Fibroblast of pulmonary artery (primary cell): Measurements from ENCODE around the gene OTUD4.

ENCODE experiments used
- DNase-seq: peaks from one replicate; pipeline ENCODE4 v3.0.0-alpha.2; 2010; ENCODE audit warnings: low read depth
- H3K4me3 ChIP-seq: replicated peaks from 2 replicates; pipeline ENCODE4 v1.5.1; 2011; ENCODE audit warnings: low read depth, mild to moderate bottlenecking, control low read depth, low read length, moderate library complexity
- CTCF ChIP-seq: IDR thresholded peaks from 2 replicates; pipeline ENCODE4 v1.5.1; 2011; ENCODE audit warnings: mild to moderate bottlenecking, control low read depth, low read length, inconsistent platforms; ENCODE audit errors: missing control alignments

Gene OTUD4

GRCh38 chr4:145213245-145213644 is 32.9 kb upstream of the OTUD4 start:
- no peak overlapping the region for H3K4me3 ChIP-seq
- no peak for DNase-seq
- no peak for TF ChIP-seq CTCF

GRCh38 chr4:145207934-145208333 is 27.5 kb upstream of the OTUD4 start:
- no peak overlapping the region for H3K4me3 ChIP-seq
- no peak for TF ChIP-seq CTCF
- DNase-seq: no peak

GRCh38 chr4:145203410-145203809 is 23.0 kb upstream of the OTUD4 start:
- no peak for TF ChIP-seq CTCF
- no peak overlapping the region for H3K4me3 ChIP-seq
- DNase-seq: no peak

DNA sequence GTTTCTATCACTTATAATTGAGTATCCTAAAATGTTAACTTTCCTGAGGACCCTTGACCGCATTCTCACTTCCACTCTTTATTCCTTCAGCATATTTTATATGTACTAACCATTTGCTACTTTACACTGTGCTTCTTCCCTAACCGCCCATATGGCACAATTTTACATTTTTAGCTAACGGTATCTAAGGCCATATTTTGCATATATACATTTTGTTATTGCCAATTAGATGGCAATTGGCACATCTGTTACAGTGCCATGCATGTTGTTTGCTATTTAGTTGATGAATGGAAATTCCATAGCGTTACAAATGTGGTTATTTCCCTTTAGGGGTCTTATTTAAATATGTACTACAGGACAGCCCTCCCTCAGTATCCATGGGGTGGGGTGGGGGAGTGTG is 20.0 kb upstream of the OTUD4 start:
- H3K4me3 ChIP-seq: no peak overlapping the region
- DNase-seq: no peak
- no peak for TF ChIP-seq CTCF

DNA sequence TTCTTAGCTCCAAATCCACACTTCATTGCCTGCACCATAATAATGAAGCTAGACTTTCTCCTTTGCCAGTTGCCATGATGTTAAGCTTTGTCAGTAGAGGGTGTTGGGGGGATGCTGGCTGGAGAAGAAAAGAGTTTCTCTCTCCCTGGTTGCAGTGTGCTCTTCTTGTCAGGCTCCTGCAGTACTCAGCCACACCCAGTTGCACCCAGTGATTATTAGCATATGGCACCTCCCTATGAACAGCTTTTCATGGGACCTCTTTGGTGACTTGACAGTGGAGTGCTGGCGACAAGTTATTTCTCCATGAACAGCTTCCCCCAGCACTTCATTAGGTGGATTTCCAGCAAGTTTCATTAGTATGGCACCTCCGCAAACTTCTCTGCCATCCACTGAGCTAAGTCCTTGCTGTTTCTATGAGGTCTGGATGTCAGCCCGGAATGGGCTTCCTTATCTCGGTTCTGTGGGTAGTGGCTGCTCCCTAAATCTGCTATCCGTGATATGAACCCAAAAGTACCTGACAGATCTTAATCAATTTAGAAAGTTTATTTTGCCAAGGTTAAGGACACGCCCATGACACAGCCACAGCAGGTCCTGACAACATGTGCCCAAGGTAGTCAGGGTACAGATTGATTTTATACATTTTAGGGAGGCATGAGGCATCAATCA is 18.8 kb upstream of the OTUD4 start:
- DNase-seq: no peak
- no peak for TF ChIP-seq CTCF
- no peak overlapping the region for H3K4me3 ChIP-seq

- DNase-seq: no peak
- H3K4me3 ChIP-seq: no peak overlapping the region
- TF ChIP-seq CTCF: no peak
Observed at GRCh38 chr4:145196747-145197146, 16.4 kb upstream of the OTUD4 start.
